COLO668 (cell line): ENCODE measurements around the gene TMEM273.

Source experiments
- DNase-seq: peaks from one replicate; lab custom pipeline; 2025; ENCODE audit not compliant: unreplicated experiment; lab: John Stamatoyannopoulos, UW

TMEM273 gene, protein sequence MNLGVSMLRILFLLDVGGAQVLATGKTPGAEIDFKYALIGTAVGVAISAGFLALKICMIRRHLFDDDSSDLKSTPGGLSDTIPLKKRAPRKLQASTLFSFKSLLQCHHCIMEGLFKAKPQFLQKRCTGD

DNA sequence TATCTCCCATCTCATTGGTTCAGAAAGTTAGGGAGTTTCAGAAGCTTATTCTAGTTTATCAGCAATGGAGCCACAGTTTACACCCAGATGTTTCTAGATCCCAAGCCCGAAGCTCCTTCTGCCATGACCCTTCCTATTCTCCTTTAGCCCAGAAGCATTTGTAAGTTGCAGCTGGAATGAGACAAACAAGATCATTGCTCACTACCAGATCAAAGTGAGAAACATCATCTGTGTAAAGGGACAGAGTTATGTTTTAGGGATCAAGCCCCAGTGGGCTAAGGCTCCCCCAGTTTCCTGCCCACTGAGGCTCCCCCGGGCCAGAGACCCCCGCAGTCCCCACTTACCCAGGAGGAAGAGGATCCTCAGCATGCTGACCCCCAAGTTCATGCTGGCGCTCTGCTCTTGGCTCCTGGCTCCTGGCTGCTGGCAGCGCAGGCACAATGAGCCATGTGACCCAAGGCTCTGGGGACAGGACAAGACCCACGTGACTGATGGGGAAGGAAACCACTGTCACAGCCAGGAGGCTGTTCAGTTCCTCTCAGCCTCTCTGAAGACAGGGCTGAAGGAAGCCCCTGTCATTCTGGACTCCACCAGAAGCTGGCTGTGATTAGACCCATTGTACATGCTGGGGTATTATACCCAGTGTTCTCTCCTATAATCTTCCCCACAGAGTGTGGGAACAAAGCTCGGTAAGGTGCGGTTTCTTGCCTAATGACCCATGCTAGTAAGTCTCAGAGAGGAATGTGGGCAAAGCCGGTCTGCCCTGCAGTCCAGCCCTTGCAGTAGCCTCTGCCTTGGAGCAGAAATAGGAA lies at the start of gene TMEM273:
Gene TMEM273, minus strand, starts transcription at position 442 of the 812 bp plus-strand sequence. Its CDS starts 55 bp downstream, at position 387.
- DNase-seq: no peak

DNA sequence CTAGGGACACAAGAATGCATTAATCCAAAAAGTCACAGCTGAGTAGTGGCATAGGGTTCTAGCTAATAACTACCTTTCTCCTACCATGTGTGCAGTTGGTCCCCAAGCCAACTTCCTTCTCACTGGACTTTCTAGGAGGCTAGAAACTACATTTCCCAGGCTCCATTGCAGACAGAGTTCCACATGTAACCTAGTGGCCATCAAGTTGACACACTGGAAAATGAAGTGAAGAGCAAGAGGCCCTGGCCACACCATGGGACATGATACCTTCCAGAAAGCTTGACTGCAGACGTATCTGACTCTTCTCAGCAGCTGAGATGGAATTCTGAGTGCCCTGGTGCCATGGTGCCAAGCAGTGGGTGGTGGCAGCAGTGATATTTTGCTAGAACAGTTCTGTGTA lies 49.8 kb upstream of the TMEM273 start:
- DNase-seq: no peak

DNA sequence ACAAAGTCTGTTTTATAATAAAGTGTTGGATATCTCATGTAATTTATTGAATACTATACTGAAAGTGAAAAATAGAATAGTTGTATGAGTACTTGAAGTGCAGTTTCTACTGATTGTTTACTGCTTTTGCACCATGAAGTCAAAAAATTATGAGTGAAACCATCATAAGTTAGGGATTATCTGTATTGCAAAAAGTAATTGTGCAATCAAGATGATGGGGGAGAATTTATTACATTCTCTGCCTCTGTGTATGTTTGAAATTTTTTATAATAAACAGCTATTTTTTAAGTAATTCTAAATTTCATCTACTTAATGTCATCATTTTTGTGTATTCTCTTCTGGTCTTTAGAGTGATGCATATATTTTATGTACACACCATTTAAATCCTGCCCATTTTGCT lies 47.2 kb upstream of the TMEM273 start:
- no peak for DNase-seq

DNA sequence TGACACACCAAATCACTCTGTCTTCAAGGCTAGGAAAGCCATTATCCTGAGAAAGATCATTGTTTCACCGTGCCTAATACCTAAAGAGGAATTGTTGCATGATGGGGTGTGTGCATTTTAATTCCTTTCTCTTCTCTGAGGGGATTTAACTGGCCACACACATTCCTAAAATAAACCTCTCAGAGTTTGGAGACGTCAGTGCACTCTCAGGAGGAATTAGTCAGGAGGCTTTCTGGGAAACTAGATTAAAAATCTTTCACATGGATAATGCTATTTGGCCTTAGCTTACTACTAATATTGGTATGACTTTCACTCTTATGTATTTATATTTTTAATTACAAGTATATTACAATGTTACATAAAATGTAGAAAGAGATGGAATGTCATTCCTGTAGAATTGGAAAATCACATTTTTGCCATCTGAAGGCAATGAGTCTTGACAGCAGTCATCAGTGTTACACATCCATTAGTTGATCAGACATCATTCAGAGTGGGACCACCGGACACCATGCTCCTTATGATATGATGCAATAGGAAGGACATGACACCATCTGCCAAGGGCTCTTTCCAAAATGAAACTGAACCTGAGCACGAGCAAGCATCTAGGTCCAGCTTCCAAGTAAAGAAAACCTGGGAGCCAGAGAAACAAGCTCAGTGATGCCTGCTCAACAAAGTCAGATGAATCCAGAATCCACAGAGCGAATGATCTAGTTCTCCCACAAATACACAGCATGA lies 43.1 kb upstream of the TMEM273 start:
- no peak for DNase-seq

DNA sequence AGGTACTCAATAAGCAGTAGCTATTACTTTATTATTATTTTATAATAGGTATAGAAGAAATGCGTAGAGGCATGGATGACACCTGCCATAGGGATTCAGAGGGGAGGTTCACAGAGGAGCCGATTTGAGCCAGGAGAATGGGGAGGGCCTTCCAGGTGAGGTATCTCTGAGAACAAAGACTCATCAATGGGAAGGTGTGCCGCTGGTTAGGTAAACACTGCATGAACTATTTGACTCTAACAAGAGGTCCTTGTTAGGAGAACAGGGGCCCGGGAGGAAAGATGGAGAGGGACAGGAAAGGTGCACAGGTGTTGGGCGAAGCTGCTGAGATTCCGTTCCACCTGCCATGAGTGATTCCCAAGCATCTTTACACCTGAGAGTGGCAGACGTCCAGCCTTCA lies 41.8 kb upstream of the TMEM273 start:
- DNase-seq: no peak

DNA sequence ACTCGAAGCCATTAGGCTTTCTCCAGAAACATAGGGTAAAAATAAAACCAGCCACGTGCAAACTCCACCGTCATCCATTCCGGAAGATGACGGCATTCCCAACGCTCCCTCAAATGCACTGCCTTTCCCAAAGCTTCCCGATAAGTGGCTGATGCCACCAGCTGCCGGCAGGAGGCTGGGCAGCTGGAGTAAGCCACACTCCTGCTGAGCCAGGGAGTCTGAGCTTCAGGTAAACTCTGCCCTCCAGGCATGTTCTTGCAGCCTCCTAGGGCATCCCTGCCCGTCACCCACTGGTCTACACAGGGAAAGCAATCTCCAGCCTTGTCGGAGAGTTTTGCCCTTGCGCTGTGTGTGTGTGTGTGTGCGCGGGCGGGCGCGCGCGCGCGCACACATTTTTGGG lies 40.5 kb upstream of the TMEM273 start:
- no peak for DNase-seq

DNA sequence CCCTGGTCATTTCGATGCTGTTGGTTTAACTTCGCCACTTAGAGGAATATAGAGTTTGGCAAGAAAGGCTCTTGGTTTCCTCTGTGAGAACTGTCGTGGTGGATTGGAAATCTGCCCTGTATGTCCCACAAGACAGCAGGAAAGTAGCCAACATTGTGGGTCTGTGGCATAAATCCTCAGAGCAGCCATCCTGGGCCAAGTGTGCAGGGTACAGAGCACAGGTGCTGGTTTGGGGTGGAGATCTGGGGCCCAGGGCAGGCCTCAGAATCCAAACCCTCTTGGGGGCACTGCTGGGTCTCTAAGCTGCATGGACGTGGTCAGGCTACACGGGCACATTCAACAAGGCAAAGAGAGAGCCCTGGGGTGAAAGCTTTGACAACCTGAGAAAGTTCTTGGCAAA lies 39.2 kb upstream of the TMEM273 start:
- DNase-seq: no peak

DNA sequence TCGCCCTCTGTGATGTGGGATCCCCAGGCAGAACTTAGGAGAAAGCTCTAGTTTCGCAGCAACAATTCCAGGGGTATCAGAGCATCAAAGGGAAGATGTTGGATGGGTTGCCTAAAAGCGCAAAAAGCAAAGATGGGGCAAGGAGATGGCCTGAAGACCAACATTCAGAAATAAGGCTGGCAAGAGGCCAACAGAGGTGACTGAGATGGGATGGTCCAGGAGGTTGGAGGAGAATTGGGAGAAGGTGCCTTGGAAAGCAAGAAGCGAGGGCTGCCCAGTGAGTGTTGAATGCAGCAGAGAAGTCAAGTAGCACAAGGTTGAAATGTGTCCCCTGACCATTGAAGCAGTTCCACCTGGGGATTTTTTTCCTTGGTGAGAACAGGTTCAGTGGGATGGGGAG lies 38.4 kb upstream of the TMEM273 start:
- DNase-seq: no peak

DNA sequence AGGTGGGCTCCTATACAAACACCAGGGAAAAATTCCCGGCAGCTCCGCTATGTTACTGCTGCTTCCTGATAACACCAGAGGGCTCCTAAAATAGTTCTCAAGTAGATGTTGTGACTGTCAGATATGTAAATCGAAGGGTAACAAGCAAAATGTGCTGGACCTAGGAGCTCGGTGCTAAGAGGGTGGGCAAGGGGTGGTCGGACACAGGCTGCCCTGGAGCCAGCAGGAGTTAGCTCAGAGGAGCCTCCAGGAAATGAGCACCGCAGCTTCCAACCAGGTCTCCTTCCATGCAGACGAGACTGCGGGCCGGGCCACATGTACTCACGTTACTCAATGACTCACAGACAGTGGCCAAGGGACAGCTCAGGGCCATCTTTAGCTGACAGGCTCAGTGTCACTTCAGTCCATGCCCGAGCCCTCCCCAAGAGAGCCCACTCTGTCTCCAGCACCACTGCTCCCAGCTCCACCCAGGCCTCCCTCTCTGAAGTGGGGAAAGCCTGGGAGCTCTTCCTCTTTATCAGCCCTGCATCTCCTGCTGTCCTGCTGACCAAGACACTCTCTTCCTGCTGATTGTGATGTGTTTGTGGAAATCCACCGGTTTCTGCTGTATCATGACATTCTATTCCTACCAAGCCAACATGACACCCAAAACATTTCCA lies 37.2 kb upstream of the TMEM273 start:
- no peak for DNase-seq

DNA sequence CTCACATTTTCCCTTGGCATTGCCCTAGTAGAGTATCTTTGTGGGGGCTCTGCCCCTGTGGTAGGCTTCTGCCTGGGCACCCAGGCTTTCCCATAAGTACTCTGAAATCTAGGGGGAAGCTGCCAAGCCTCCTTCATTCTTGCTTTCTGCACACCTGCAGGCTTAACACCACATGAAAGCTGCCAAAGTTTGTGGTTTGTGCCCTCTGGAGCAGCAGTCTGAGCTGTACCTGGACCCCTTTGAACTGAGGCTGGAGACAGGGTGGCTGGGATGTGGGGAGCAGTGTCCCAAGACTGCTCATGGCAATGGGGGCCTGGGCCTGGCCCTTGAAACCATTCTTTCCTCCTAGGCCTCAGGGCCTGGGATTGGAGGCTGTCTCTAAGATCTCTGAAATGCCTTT lies 35.0 kb upstream of the TMEM273 start:
- no peak for DNase-seq

DNA sequence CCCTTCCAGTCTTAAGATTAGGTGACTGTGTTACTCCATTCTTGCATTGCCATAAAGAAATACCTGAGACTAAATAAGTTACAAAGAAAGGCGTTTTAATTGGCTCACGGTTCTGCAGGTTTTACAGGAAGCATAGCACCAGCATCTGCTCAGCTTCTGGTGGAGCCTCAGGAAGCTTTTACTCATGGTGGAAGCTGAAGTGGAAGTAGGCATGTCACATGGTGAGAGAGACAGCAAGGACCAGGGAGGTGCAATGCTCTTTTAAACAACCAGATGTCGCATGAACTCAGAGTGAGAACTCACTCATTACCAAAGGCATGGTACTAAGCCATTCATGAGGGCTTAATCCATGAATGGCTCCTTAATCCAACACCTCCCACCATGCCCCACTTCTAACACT lies 34.0 kb upstream of the TMEM273 start:
- no peak for DNase-seq

DNA sequence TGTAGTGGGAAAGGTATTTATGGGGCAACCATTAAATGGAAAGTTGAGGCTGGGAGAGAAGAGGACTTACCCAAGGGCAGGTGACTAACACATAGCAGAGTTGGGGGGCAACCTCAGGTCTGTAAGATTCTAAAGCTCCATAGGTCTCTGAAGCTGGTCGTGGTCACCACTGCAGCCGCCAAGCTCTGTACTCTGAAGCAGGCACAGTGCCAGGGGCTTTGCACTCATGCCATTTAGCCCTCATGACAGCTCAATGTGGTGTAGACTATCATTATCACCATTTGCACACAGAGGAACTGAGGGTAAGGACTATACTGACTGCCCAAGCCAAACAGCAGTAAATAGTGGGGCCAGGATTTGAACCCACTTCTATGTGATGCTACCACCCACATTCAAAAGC lies 32.5 kb upstream of the TMEM273 start:
- no peak for DNase-seq

DNA sequence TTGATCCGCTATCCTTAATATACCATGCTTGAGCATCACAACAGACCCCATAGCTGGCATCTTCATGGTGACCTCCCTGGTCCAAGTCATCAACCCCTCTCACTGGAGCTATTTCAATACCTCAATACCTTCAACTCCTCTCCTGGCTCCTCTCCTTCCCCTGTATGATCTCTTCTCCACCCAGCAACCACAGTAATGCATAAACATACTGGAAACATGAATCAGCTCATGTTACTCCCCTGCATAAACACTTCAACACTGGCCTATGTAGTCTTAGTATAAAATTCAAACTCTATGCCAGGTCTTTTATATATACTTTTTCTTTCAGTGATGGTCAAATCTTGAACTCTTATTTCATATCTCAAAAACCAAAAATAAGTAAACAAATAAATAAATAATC lies 31.8 kb upstream of the TMEM273 start:
- no peak for DNase-seq

DNA sequence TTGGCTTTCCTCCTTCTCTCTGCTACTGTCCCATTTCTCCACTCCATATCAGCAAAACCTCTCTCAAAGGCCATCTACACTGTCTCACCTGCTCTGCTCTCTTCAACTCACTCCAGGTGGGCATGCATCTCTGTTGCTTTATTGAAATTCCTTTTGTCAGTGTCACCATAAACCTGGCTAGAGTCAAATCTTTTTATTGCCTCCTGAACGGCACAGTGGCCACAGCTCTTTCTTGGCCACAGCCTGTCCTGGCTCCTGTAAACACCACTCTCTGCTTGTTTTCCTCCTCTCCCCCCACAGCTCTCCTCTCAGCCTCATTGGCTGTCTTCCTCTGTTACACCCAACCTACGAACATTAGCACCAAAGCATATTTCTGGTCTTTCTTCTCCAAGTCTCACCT lies 31.1 kb upstream of the TMEM273 start:
- no peak for DNase-seq

DNA sequence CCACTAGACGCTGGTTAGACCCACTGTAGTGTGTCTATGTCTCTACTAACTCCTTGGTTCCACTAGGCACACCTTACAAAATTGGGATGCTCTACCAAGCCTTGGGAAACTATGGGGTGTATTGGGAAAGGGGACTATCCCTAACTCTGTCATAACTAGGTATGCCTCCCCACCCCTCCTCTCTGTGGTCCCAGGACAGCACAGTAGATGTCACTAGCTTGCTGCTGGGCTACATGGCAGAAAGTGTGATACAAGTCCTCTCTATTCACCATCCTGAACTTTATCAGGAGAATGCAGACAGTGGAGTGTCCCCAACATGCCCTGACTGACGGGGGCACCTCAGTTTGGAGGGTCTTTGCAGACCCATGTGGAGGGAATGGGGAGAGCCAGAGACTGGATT lies 30.3 kb upstream of the TMEM273 start:
- no peak for DNase-seq

DNA sequence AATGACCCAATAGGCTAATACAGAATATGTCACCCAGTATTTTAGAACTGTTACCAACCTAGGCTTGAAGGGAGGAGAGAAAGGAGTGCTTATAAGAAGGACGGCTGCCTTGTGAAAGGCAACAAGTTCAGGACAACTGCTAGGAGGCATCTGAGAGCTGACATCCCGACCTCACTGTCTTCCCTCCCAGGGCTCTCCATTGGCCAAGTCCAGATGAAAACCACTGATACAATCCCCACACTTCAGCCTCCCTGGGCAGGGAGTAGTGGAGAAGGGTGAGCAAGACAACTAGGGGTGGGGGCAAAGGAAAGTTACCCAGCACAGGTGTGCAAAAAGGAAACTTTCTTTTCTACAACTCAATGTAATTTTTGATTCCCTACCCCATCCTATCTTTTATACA lies 29.5 kb upstream of the TMEM273 start:
- no peak for DNase-seq

DNA sequence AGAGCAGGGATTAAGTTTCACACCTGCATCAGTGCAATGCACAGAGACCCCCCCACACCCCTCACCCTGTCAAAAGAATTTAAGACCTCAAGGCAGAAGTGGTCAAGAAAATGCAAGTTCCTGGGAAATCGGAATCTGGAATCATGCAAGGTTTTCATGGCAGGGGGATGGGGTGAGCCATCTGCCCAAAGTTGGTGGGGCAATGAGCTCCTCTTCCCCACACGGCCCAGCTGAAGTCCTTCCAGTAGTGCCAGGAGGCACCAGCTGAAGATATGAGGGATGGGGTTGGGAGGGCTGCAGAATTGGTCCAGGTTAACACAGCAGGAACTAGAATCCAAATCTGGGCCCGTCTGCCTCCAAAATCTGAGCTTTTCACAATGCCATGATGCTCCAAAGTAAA lies 25.0 kb upstream of the TMEM273 start:
- no peak for DNase-seq

DNA sequence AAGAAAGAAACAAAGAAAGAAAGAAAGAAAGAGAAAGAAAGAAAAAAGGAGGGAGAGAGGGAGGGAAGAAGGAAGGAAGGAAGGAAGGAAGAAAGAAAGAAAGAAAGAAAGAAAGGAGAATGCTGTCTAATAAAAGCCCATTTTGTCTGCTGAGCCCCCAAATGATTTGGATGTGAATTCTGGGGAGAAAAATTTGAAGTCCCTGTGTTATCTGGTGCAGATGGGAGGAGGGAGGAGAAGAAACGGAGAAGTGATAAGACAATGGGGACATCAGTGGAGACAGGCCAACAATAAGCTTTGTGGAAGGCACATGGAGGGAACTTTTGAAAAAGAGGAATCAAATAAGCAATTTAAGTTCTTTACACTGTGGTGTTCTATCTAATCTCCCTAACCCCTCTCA lies 24.6 kb upstream of the TMEM273 start:
- no peak for DNase-seq

DNA sequence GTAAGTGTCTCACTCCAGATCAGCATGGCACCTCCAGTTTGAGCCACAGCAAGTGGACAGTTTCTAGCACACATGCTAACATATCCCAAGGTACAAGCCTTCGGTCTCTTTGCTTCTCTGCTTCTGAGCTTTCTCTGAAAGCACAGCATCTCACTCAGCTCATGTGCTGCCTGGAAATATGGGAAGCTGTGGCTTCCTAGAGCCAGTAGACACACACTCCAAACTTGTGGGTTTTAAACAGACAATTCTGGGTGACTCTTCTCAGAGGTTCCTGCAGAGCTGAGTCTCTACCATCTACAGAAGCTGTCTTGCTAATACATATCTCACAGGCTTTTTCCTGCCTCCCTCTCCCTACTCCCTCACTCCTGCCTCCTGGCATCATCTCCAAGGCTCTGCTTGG lies 23.9 kb upstream of the TMEM273 start:
- no peak for DNase-seq

DNA sequence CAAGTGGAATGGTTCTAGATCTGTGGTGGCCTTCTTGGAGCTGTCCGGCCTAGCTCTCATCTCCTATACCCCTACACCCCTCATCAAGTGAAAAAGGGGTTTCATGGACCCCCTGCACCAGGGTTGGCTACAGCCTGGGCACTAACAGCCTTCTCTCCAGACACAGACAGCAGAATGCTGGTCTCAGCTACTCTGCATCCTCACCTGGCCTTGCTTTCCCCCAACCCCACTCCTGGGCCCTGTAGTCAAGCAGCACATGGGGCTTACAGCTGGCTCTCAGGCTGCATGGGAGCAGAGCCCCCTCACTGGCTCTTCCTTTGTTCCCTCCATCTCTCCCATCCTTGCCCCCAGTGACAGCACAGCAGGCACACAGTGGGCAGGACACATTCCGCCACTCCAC lies 20.8 kb upstream of the TMEM273 start:
- no peak for DNase-seq

DNA sequence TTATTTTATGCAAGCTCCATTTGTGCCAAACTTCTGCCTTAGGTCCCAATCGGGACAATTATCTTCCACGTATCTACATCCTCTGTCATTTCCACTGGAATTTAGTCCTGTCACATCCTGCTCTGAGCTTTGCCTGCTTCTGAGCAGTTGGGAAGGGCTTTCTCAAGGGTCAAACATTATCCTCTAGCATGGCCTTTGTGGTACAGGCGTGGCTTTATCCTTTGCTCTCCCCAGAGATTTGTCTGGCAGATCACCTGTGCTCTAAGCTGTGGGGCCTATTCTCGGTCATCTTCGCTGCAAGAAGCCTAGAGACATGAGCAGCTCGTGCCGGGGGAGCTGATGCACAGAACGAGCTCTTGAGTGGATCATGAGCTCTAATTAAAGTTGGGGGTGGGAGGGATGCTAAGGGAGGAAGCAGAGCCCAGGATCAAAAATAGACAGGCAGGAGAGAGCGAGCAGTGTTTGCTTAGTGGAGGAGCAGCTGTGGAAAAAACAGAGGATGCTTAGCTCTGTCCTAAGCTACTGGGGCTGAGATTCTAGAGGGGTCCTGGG lies 19.8 kb upstream of the TMEM273 start:
- DNase-seq: no peak

DNA sequence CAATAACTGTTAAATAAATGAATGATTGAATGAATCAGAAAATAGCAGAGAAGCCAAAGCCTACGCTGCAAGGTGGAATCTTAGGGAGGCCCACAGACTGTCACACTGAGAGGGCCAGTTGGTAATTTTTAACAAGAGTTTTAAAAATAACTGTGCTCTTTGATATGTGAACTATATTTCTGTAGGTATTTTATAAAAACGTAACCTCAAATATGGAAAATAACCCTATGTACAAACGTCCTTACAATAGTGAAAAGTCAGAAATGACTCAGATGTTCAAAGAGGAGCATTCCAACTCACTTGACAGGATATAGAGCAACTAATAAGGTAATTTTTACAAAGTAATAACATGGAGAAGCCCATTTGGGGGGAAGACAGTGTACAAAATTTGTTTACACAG lies 18.9 kb upstream of the TMEM273 start:
- no peak for DNase-seq
